BLaER1 (cell line): ENCODE measurements around the gene SLC39A10.
"Not testable (repeated sequence)": the region's sequence is repeated elsewhere in the genome, so short reads cannot be mapped to it uniquely, and the experiment has no call there.

Experiments used
- H3K27ac ChIP-seq: shearing (Covaris generic); formaldehyde crosslinking; 2 replicates; pipeline ENCODE4 v1.8.1; 2022
- H3K27me3 ChIP-seq: shearing (Covaris generic); formaldehyde crosslinking; 2 replicates; pipeline ENCODE4 v1.8.1; 2022
- H3K36me3 ChIP-seq: shearing (Covaris generic); formaldehyde crosslinking; 2 replicates; pipeline ENCODE4 v1.8.1; 2022
- H3K4me1 ChIP-seq: shearing (Covaris generic); formaldehyde crosslinking; 2 replicates; pipeline ENCODE4 v1.8.1; 2022
- H3K4me2 ChIP-seq: shearing (Covaris generic); formaldehyde crosslinking; 2 replicates; pipeline ENCODE4 v1.8.1; 2022
- H3K4me3 ChIP-seq: shearing (Covaris generic); formaldehyde crosslinking; 2 replicates; pipeline ENCODE4 v1.8.1; 2022
- H3K9ac ChIP-seq: shearing (Covaris generic); formaldehyde crosslinking; 2 replicates; pipeline ENCODE4 v1.8.1; 2022
- H3K9me3 ChIP-seq: shearing (Covaris generic); formaldehyde crosslinking; 2 replicates; pipeline ENCODE4 v1.8.1; 2022
- H4K20me1 ChIP-seq: shearing (Covaris generic); formaldehyde crosslinking; 2 replicates; pipeline ENCODE4 v1.8.1; 2022
- Cebpa-rat ChIP-seq: shearing (Covaris generic); IDR thresholded peaks from 2 replicates; pipeline ENCODE4 v1.8.1; 2022

Gene SLC39A10

GRCh38 chr2:195632856-195633572, 24.0 kb upstream of the SLC39A10 start:
- TF ChIP-seq Cebpa-rat, result no peak
- no peak overlapping the region for H3K4me2 ChIP-seq
- H3K9ac ChIP-seq, result no peak overlapping the region
- no peaks in the 10 kb centered on the region for H4K20me1 ChIP-seq
- H3K4me3 ChIP-seq, result no peak overlapping the region
- no peaks in the 10 kb centered on the region for H3K9me3 ChIP-seq
- no peak overlapping the region for H3K27ac ChIP-seq
- no peaks in the 10 kb centered on the region for H3K36me3 ChIP-seq
- no peaks in the 10 kb centered on the region for H3K27me3 ChIP-seq
- H3K4me1 ChIP-seq, result no peaks in the 10 kb centered on the region

GRCh38 chr2:195633573-195633870, 23.5 kb upstream of the SLC39A10 start:
- no peaks in the 10 kb centered on the region for H3K9me3 ChIP-seq
- no peaks in the 10 kb centered on the region for H3K4me1 ChIP-seq
- no peaks in the 10 kb centered on the region for H3K36me3 ChIP-seq
- no peak for TF ChIP-seq Cebpa-rat
- no peaks in the 10 kb centered on the region for H4K20me1 ChIP-seq
- H3K27me3 ChIP-seq, result no peaks in the 10 kb centered on the region
- no peak overlapping the region for H3K27ac ChIP-seq
- no peak overlapping the region for H3K4me2 ChIP-seq
- no peak overlapping the region for H3K4me3 ChIP-seq
- H3K9ac ChIP-seq, result no peak overlapping the region

- no peaks in the 10 kb centered on the region for H3K9me3 ChIP-seq
- H3K27ac ChIP-seq, result no peak overlapping the region
- H3K9ac ChIP-seq, result no peak overlapping the region
- H3K4me2 ChIP-seq, result no peak overlapping the region
- no peak overlapping the region for H3K4me3 ChIP-seq
- H3K36me3 ChIP-seq, result no peaks in the 10 kb centered on the region
- H3K4me1 ChIP-seq, result no peaks in the 10 kb centered on the region
- H3K27me3 ChIP-seq, result no peaks in the 10 kb centered on the region
- H4K20me1 ChIP-seq, result no peaks in the 10 kb centered on the region
- TF ChIP-seq Cebpa-rat, result no peak
Measured at GRCh38 chr2:195633974-195634373, 23.1 kb upstream of the SLC39A10 start.

GRCh38 chr2:195636890-195637289, 20.1 kb upstream of the SLC39A10 start:
- no peaks in the 10 kb centered on the region for H3K36me3 ChIP-seq
- H3K27ac ChIP-seq, result no peak overlapping the region
- H3K27me3 ChIP-seq, result no peaks in the 10 kb centered on the region
- no peak for TF ChIP-seq Cebpa-rat
- H3K4me1 ChIP-seq, result no peaks in the 10 kb centered on the region
- no peak overlapping the region for H3K4me3 ChIP-seq
- no peak overlapping the region for H3K9ac ChIP-seq
- no peak overlapping the region for H3K4me2 ChIP-seq
- H3K9me3 ChIP-seq, result no peaks in the 10 kb centered on the region
- no peaks in the 10 kb centered on the region for H4K20me1 ChIP-seq

- H3K4me2 ChIP-seq, result no peak overlapping the region
- no peak overlapping the region for H3K27ac ChIP-seq
Measured at GRCh38 chr2:195638750-195639149, 18.3 kb upstream of the SLC39A10 start.

GRCh38 chr2:195639238-195639858, 17.7 kb upstream of the SLC39A10 start:
- H4K20me1 ChIP-seq, result no peaks in the 10 kb centered on the region
- no peak overlapping the region for H3K4me2 ChIP-seq
- H3K9me3 ChIP-seq, result no peaks in the 10 kb centered on the region
- H3K4me1 ChIP-seq, result peaks cover 7% of the 10 kb centered on the region; the same call in 1 of the 2 replicates
- no peak for TF ChIP-seq Cebpa-rat
- H3K27ac ChIP-seq, result no peak overlapping the region
- no peaks in the 10 kb centered on the region for H3K36me3 ChIP-seq
- H3K9ac ChIP-seq, result no peak overlapping the region
- H3K27me3 ChIP-seq, result no peaks in the 10 kb centered on the region
- no peak overlapping the region for H3K4me3 ChIP-seq

More at GRCh38 chr2:195638750-195639149, 18.3 kb upstream of the SLC39A10 start:
- Histone ChIP-seq H3K9me3 (no peaks in the 10 kb centered on the region), H3K27me3 (no peaks in the 10 kb centered on the region), H4K20me1 (no peaks in the 10 kb centered on the region), H3K4me1 (peaks cover 7% of the 10 kb centered on the region; the same call in 1 of the 2 replicates), H3K4me3 (no peak overlapping the region), H3K9ac (no peak overlapping the region), H3K36me3 (no peaks in the 10 kb centered on the region)
- TF ChIP-seq Cebpa-rat, result no peak

- Histone ChIP-seq H3K9me3 (no peaks in the 10 kb centered on the region), H3K4me3 (no peak overlapping the region), H3K27me3 (no peaks in the 10 kb centered on the region), H3K4me2 (no peak overlapping the region), H3K4me1 (peaks cover 7% of the 10 kb centered on the region; the same call in 1 of the 2 replicates), H4K20me1 (no peaks in the 10 kb centered on the region), H3K27ac (no peak overlapping the region), H3K9ac (no peak overlapping the region), H3K36me3 (no peaks in the 10 kb centered on the region)
- no peak for TF ChIP-seq Cebpa-rat
Measured at GRCh38 chr2:195639959-195640358, 17.1 kb upstream of the SLC39A10 start.

GRCh38 chr2:195642027-195642678, 14.9 kb upstream of the SLC39A10 start:
- Histone ChIP-seq H4K20me1 (no peaks in the 10 kb centered on the region), H3K27me3 (no peaks in the 10 kb centered on the region), H3K4me3 (no peak overlapping the region), H3K9me3 (no peaks in the 10 kb centered on the region), H3K36me3 (no peaks in the 10 kb centered on the region), H3K4me1 (peaks cover 7% of the 10 kb centered on the region; the same call in 1 of the 2 replicates), H3K4me2 (no peak overlapping the region), H3K27ac (no peak overlapping the region), H3K9ac (no peak overlapping the region)
- TF ChIP-seq Cebpa-rat, result no peak

- Histone ChIP-seq H3K4me1 (peaks cover 7% of the 10 kb centered on the region; the same call in 1 of the 2 replicates), H3K4me3 (no peak overlapping the region), H3K36me3 (no peaks in the 10 kb centered on the region), H3K9ac (no peak overlapping the region), H3K9me3 (no peaks in the 10 kb centered on the region), H3K27me3 (no peaks in the 10 kb centered on the region), H3K4me2 (no peak overlapping the region), H3K27ac (no peak overlapping the region), H4K20me1 (no peaks in the 10 kb centered on the region)
- no peak for TF ChIP-seq Cebpa-rat
Measured at GRCh38 chr2:195642679-195643068, 14.4 kb upstream of the SLC39A10 start.

- not testable (repeated sequence) for H3K4me3 ChIP-seq, H3K9ac ChIP-seq
- peaks cover 15% of the 10 kb centered on the region for H3K4me1 ChIP-seq
Measured at GRCh38 chr2:195644708-195645107, 12.3 kb upstream of the SLC39A10 start.

More at GRCh38 chr2:195644708-195645107, 12.3 kb upstream of the SLC39A10 start:
- H4K20me1 ChIP-seq, H3K4me2 ChIP-seq, H3K27me3 ChIP-seq, H3K27ac ChIP-seq, H3K9me3 ChIP-seq, H3K36me3 ChIP-seq: not testable (repeated sequence)
